ENCODE measurements around the gene CLIP1. TPM values are rescaled to one million over a fixed set of nuclear protein-coding genes. Genes with fewer than 3 reads are reported as not detected.

Gene CLIP1
- total and polyA plus RNA-seq, 2 of the 4 experiments (the other 2 are of a cell fraction), result 38.0 to 54.8 TPM

GRCh38 chr12:122275459-122275858 lies 147.0 kb downstream of the CLIP1 start:
- H3K4me3 ChIP-seq (ENCODE audit: insufficient read depth, low read depth, low read length), result no peak overlapping the region
- no peaks in the 10 kb centered on the region for H4K20me1 ChIP-seq (ENCODE audit: insufficient read depth, low read length)
- no peak overlapping the region for H2AK5ac ChIP-seq (ENCODE audit: low read depth, low read length)
- no peak overlapping the region for H2AFZ ChIP-seq (replicated peaks; ENCODE audit: low read length, poor library complexity)
- no peak overlapping the region for H2BK20ac ChIP-seq (ENCODE audit: low read depth, low read length)
- H3K79me1 ChIP-seq (ENCODE audit: low read depth in 1 of 2, low read length in 2 of 2), result peaks cover 0 to 16% of the 10 kb centered on the region in 2 experiments; a peak in 2 of 4 replicates
- no peak overlapping the region for H3K27ac ChIP-seq (ENCODE audit: insufficient read depth, low read length)
- no peaks in the 10 kb centered on the region for H3K27me3 ChIP-seq (ENCODE audit: control insufficient read depth, insufficient read depth, low read length)
- H3K4ac ChIP-seq (ENCODE audit: low read depth, low read length), result no peak overlapping the region
- ChIA-PET CTCF (no interaction called here), POLR2A (ENCODE audit: unreplicated experiment) (no interaction called here)
- H3K4me1 ChIP-seq (ENCODE audit: control insufficient read depth, insufficient read depth, low read length), result no peaks in the 10 kb centered on the region
- no peak overlapping the region for H3K4me2 ChIP-seq (ENCODE audit: low read depth, low read length)
- H4K91ac ChIP-seq (ENCODE audit: insufficient read depth, low read depth, low read length), result no peak overlapping the region
- no peak overlapping the region for H3K23ac ChIP-seq (ENCODE audit: low read depth, low read length)
- no peak overlapping the region for H3K56ac ChIP-seq (ENCODE audit: extremely low read depth, insufficient read depth, low read length)
- no peak overlapping the region for H4K8ac ChIP-seq (ENCODE audit: low read depth in 2 of 2, low read length in 2 of 2)
- H2BK15ac ChIP-seq (ENCODE audit: low read depth, low read length), result no peak overlapping the region
- no peaks in the 10 kb centered on the region for H3K9me1 ChIP-seq (ENCODE audit: insufficient read depth, low read length)
- in situ Hi-C loops (cut with MboI; ENCODE audit: low sequenced_read_pairs), result no loop called here
- H2BK120ac ChIP-seq (ENCODE audit: low read depth, low read length), result no peak overlapping the region
- WGBS, 2 experiments (ENCODE audit: extremely low coverage in 2 of 2, insufficient read length in 1 of 2), result no CpG with 5 or more reads among the region's 8 CpGs
- no peak overlapping the region for H4K5ac ChIP-seq (ENCODE audit: low read depth, low read length)
- H3K9me3 ChIP-seq (ENCODE audit: control insufficient read depth, insufficient read depth, low read length), result no peaks in the 10 kb centered on the region
- intact Hi-C loops (cut with micrococcal nuclease), result no loop called here
- H3K18ac ChIP-seq (ENCODE audit: low read depth, low read length), result no peak overlapping the region
- no peak overlapping the region for H2AK9ac ChIP-seq (replicated peaks; ENCODE audit: low read depth, low read length, poor library complexity)
- no TSS peak for BruUV-seq (replicated peaks)
- H3K36me3 ChIP-seq (ENCODE audit: control insufficient read depth, insufficient read depth, low read length), result peaks cover 20% of the 10 kb centered on the region
- dilution Hi-C loops (cut with HindIII; ENCODE audit: low sequenced_read_pairs, unreplicated experiment), result no loop called here
- ATAC-seq (ENCODE audit: low read depth) (no peak), DNase-seq (no peak)
- H3K14ac ChIP-seq (replicated peaks; ENCODE audit: low read depth, low read length), result no peak overlapping the region
- H3K9ac ChIP-seq (ENCODE audit: low read depth, low read length), result no peak overlapping the region
- TF ChIP-seq MAZ (IDR thresholded peaks at IDR 0.05; ENCODE audit: borderline replicate concordance, low read depth, low read length), result no peak
- TF ChIP-seq BHLHE40 (IDR thresholded peaks at IDR 0.05; ENCODE audit: low read depth, low read length), result no peak
- no peak for TF ChIP-seq MAFK (IDR thresholded peaks at IDR 0.05; ENCODE audit: low read depth, low read length)
- TF ChIP-seq USF2 (IDR thresholded peaks at IDR 0.05; ENCODE audit: low read depth, low read length), result no peak
- no peak for TF ChIP-seq RFX5 (IDR thresholded peaks at IDR 0.05; ENCODE audit: low read depth, low read length)
- no peak for TF ChIP-seq NFE2L2 (IDR thresholded peaks at IDR 0.05; ENCODE audit: low read depth, low read length)
- TF ChIP-seq MXI1 (IDR thresholded peaks at IDR 0.05; ENCODE audit: borderline replicate concordance, low read depth, low read length), result no peak
- TF ChIP-seq RCOR1 (IDR thresholded peaks at IDR 0.05; ENCODE audit: insufficient replicate concordance, low read length), result no peak
- no peak for TF ChIP-seq CEBPB (IDR thresholded peaks at IDR 0.05; ENCODE audit: low read depth, low read length)
- TF ChIP-seq FOS (IDR thresholded peaks at IDR 0.05; ENCODE audit: low read depth, low read length), result no peak
- no peak for TF ChIP-seq CHD1 (IDR thresholded peaks at IDR 0.05; ENCODE audit: low read depth, low read length)
- TF ChIP-seq ELK1 (IDR thresholded peaks at IDR 0.05; ENCODE audit: borderline replicate concordance, low read depth, low read length), result no peak
- TF ChIP-seq CTCF (conservative IDR thresholded peaks at IDR 0.05; ENCODE audit: low read depth, low read length), result no peak
- TF ChIP-seq SMC3 (IDR thresholded peaks at IDR 0.05; ENCODE audit: low read depth, low read length), result no peak
- no peak for TF ChIP-seq RAD21 (IDR thresholded peaks at IDR 0.05; ENCODE audit: low read length)
- TF ChIP-seq POLR2A (IDR thresholded peaks at IDR 0.05; ENCODE audit: low read depth, low read length), result no peak
- H2BK5ac ChIP-seq (ENCODE audit: low read depth, low read length, poor library complexity, severe bottlenecking), result no peak overlapping the region

All from IMR-90 (cell line).